ENCODE results near the gene ACADS. TPM values are rescaled to one million over a fixed set of nuclear protein-coding genes. Genes with fewer than 3 reads are reported as not detected.
A peak's percentile ranks its signal among the peaks of the same experiment; 100 is the strongest.

ACADS gene
- polyA plus RNA-seq, 1 experiment, result 4.0 TPM

GRCh38 chr12:120736404-120737331 is 11.0 kb downstream of the ACADS start:
- no peak overlapping the region for H3K4me3 ChIP-seq (ENCODE audit: low read depth, low read length)
- H3K9me3 ChIP-seq (ENCODE audit: control insufficient read depth, insufficient read depth, low read length), result no peaks in the 10 kb centered on the region; the same call in 1 of the 2 replicates
- H3K27ac ChIP-seq (ENCODE audit: low read depth, low read length), result no peak overlapping the region
- POLR2A ChIA-PET, result interaction anchor here (0.6 kb wide), 1 partner anchor 9 kb away, joined by 3 read pairs; no protein-coding TSS in a partner anchor
- CTCF ChIA-PET, result interaction anchor here (1.5 kb wide), 1 partner anchor 235 kb away, joined by 3 read pairs; no protein-coding TSS in a partner anchor
- TF ChIP-seq, protein P1, sequence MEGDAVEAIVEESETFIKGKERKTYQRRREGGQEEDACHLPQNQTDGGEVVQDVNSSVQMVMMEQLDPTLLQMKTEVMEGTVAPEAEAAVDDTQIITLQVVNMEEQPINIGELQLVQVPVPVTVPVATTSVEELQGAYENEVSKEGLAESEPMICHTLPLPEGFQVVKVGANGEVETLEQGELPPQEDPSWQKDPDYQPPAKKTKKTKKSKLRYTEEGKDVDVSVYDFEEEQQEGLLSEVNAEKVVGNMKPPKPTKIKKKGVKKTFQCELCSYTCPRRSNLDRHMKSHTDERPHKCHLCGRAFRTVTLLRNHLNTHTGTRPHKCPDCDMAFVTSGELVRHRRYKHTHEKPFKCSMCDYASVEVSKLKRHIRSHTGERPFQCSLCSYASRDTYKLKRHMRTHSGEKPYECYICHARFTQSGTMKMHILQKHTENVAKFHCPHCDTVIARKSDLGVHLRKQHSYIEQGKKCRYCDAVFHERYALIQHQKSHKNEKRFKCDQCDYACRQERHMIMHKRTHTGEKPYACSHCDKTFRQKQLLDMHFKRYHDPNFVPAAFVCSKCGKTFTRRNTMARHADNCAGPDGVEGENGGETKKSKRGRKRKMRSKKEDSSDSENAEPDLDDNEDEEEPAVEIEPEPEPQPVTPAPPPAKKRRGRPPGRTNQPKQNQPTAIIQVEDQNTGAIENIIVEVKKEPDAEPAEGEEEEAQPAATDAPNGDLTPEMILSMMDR (IDR thresholded peaks at IDR 0.05; ENCODE audit: low read depth, low read length), result no peak
- DNase-seq (ENCODE audit: low read depth, low spot score), result no peak
- no peaks in the 10 kb centered on the region for H3K27me3 ChIP-seq (ENCODE audit: control insufficient read depth, insufficient read depth, low read length)

GRCh38 chr12:120737557-120738251 is 12.1 kb downstream of the ACADS start:
- H3K4me3 ChIP-seq (ENCODE audit: low read depth, low read length), result no peak overlapping the region
- ChIA-PET POLR2A (interaction anchor here (0.6 kb wide), 1 partner anchor 186 kb away, joined by 7 read pairs; no protein-coding TSS in a partner anchor), CTCF (interaction anchor here (0.7 to 2.6 kb wide), 2 partner anchors 10 to 234 kb away, joined by 4 to 16 read pairs; no protein-coding TSS in a partner anchor)
- H3K9me3 ChIP-seq (ENCODE audit: control insufficient read depth, insufficient read depth, low read length), result no peaks in the 10 kb centered on the region; the same call in 1 of the 2 replicates
- H3K27me3 ChIP-seq (ENCODE audit: control insufficient read depth, insufficient read depth, low read length), result no peaks in the 10 kb centered on the region
- H3K27ac ChIP-seq (ENCODE audit: low read depth, low read length), result no peak overlapping the region
- TF ChIP-seq, protein P1 (IDR thresholded peaks at IDR 0.05; ENCODE audit: low read depth, low read length), result peak; percentile 51
- no peak for DNase-seq (ENCODE audit: low read depth, low spot score)

DNA sequence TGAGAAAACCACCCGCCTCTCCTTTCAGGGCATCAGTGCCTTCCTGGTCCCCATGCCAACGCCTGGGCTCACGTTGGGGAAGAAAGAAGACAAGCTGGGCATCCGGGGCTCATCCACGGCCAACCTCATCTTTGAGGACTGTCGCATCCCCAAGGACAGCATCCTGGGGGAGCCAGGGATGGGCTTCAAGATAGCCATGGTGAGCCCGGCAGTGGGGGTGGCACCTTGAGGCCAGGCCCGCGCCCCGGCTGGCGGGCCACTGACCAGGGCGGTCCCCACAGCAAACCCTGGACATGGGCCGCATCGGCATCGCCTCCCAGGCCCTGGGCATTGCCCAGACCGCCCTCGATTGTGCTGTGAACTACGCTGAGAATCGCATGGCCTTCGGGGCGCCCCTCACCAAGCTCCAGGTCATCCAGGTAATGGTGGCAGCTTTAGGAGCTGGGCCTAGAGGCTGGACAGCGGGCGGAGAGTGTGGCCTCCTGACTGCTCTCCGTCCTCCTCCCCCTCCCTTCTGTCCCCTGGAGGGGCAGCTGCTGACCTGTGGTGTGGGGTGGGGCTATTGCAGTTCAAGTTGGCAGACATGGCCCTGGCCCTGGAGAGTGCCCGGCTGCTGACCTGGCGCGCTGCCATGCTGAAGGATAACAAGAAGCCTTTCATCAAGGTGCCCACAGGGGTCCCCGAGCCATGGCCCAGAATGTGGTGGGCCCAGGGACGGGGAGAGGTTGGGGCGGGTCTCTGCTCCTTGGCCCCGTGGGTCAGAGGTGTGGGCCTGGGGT is 12.8 kb downstream of the ACADS start:
- no peak overlapping the region for H3K4me3 ChIP-seq (ENCODE audit: low read depth, low read length)
- POLR2A ChIA-PET, result interaction anchor here (0.6 kb wide), 1 partner anchor 27 kb away, joined by 7 read pairs; no protein-coding TSS in a partner anchor
- H3K27me3 ChIP-seq (ENCODE audit: control insufficient read depth, insufficient read depth, low read length), result peaks cover under 1% of the 10 kb centered on the region
- no peak for DNase-seq (ENCODE audit: low read depth, low spot score)
- CTCF ChIA-PET, result interaction anchor here (0.7 to 2.6 kb wide), 2 partner anchors 9 to 233 kb away, joined by 4 to 16 read pairs; no protein-coding TSS in a partner anchor
- TF ChIP-seq, protein P1 (IDR thresholded peaks at IDR 0.05; ENCODE audit: low read depth, low read length), result no peak
- no peaks in the 10 kb centered on the region; the same call in 1 of the 2 replicates for H3K9me3 ChIP-seq (ENCODE audit: control insufficient read depth, insufficient read depth, low read length)
- no peak overlapping the region for H3K27ac ChIP-seq (ENCODE audit: low read depth, low read length)

DNA sequence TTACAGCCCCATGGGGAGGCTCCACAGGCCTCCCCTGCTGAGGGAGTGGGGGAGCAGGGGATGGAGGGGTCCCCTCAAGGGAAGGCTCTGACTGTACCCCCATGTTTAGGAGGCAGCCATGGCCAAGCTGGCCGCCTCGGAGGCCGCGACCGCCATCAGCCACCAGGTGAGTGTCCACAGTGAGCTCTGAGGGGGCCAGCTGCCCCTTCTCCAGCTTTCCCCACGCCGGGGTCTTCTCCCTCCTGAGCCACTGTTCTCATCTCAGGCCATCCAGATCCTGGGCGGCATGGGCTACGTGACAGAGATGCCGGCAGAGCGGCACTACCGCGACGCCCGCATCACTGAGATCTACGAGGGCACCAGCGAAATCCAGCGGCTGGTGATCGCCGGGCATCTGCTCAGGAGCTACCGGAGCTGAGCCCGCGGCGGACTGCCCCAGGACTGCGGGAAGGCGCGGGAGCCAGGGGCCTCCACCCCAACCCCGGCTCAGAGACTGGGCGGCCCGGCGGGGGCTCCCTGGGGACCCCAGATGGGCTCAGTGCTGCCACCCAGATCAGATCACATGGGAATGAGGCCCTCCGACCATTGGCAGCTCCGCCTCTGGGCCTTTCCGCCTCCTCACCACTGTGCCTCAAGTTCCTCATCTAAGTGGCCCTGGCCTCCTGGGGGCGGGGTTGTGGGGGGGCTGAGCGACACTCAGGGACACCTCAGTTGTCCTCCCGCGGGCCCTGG is 13.6 kb downstream of the ACADS start:
- peaks cover 2% of the 10 kb centered on the region for H3K27me3 ChIP-seq (ENCODE audit: control insufficient read depth, insufficient read depth, low read length)
- CTCF ChIA-PET, result interaction anchor here (2.6 kb wide), 1 partner anchor 232 kb away, joined by 16 read pairs; no protein-coding TSS in a partner anchor
- DNase-seq (ENCODE audit: low read depth, low spot score), result no peak
- no peak overlapping the region for H3K27ac ChIP-seq (ENCODE audit: low read depth, low read length)
- POLR2A ChIA-PET, result interaction anchor here (0.5 to 0.6 kb wide), 2 partner anchors 26 to 91 kb away, joined by 3 to 7 read pairs; no protein-coding TSS in a partner anchor
- H3K4me3 ChIP-seq (ENCODE audit: low read depth, low read length), result no peak overlapping the region
- TF ChIP-seq, protein P1 (IDR thresholded peaks at IDR 0.05; ENCODE audit: low read depth, low read length), result no peak
- no peaks in the 10 kb centered on the region; the same call in 1 of the 2 replicates for H3K9me3 ChIP-seq (ENCODE audit: control insufficient read depth, insufficient read depth, low read length)
